GM18868 (cell line): ENCODE data around the gene CSAG1.
A peak's percentile ranks its signal among the peaks of the same experiment; 100 is the strongest.
"Not testable (repeated sequence)": the region's sequence is repeated elsewhere in the genome, so short reads cannot be mapped to it uniquely, and the experiment has no call there.

Source experiments
- ATAC-seq: cut with Tn5 transposase; IDR thresholded peaks from one replicate; pipeline ENCODE4 v1.9.1; 2021; ENCODE audit warnings: mild to moderate bottlenecking, moderate library complexity; ENCODE audit not compliant: unreplicated experiment

CSAG1 gene

DNA sequence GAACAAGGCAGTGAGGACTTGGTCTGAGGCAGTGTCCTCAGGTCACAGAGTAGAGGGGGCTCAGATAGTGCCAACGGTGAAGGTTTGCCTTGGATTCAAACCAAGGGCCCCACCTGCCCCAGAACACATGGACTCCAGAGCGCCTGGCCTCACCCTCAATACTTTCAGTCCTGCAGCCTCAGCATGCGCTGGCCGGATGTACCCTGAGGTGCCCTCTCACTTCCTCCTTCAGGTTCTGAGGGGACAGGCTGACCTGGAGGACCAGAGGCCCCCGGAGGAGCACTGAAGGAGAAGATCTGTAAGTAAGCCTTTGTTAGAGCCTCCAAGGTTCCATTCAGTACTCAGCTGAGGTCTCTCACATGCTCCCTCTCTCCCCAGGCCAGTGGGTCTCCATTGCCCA is 33.1 kb downstream of the CSAG1 start:
- not testable (repeated sequence) for ATAC-seq

DNA sequence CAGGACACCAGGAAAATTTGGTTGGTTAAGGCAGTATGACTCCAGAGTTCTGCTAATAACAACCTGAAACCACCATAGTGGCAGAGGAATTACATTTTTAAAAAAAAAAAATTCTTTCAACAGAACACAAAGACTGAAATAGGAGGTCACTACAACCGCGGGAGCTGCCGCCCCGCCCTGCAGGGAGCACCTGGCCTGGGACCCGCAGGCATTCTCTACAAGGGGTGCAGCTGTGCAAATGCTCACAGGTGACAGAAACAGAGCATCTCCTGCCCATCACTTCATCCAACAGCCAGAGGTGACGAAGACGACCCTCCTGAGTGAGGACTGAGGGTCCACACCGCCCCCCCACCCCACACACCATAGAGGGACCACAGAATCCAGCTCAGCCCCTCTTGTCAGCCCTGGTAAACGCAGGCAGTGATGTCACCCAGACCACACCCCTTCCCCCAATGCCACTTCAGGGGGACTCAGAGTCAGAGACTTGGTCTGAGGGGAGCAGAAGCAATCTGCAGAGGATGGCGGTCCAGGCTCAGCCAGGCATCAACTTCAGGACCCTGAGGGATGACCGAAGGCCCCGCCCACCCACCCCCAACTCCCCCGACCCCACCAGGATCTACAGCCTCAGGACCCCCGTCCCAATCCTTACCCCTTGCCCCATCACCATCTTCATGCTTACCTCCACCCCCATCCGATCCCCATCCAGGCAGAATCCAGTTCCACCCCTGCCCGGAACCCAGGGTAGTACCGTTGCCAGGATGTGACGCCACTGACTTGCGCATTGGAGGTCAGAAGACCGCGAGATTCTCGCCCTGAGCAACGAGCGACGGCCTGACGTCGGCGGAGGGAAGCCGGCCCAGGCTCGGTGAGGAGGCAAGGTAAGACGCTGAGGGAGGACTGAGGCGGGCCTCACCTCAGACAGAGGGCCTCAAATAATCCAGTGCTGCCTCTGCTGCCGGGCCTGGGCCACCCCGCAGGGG is 35.3 kb downstream of the CSAG1 start, which contains the start of gene MAGEA3:
TSS of gene MAGEA3 (plus strand) at position 843 of the 980 bp plus-strand sequence. CDS start 2,039 bp downstream, outside the sequence.
- not testable (repeated sequence) for ATAC-seq

DNA sequence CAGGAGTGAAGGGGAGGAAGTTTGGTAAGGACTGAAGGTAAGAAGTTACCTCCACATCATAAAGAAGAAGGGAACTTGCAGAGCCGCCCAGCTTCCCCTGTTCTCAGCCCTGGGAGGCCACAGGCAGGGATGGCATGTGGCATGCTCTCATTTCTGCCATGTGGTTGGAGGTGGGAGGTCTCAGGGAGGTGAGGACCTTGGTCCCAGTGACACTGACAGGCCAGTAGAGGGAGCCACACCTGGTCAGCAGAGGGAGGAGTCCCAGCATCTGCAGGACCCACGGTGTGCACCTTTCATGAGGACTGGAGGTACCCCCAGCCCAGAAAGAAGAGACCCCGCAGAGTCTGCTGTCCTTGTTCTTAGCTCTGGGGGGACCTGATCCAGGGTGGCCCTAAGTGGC is 52.5 kb downstream of the CSAG1 start:
- ATAC-seq, result peak; percentile 90
